MM.1S (cell line): ENCODE measurements around the gene PCDH9.
A peak's percentile ranks its signal among the peaks of the same experiment; 100 is the strongest.

Experiments
- DNase-seq: peaks from one replicate; pipeline ENCODE4 v3.0.0-alpha.2; 2015
- H2AFZ ChIP-seq: fragments of 300-600 bp; sonication (generic); 2 replicates; pipeline ENCODE4 v1.6.0; 2016; ENCODE audit warnings: antibody characterized with exemption, low read length
- H3F3A ChIP-seq: fragments of 300-600 bp; sonication (generic); 2 replicates; pipeline ENCODE4 v1.6.1; 2016; ENCODE audit warnings: mild to moderate bottlenecking, antibody characterized with exemption, low read length, moderate library complexity, mixed read lengths; ENCODE audit not compliant: insufficient read depth
- H3K27ac ChIP-seq: fragments of 300-600 bp; sonication (generic); 2 replicates; pipeline ENCODE4 v1.5.1; 2016; ENCODE audit warnings: mild to moderate bottlenecking, low read length
- H3K27me3 ChIP-seq: fragments of 300-600 bp; sonication (generic); replicated peaks from 2 replicates; pipeline ENCODE4 v1.6.0; 2016; ENCODE audit warnings: low read length; ENCODE audit not compliant: insufficient read depth
- H3K36me3 ChIP-seq: fragments of 300-600 bp; sonication (generic); replicated peaks from 2 replicates; pipeline ENCODE4 v1.6.1; 2016; ENCODE audit warnings: mild to moderate bottlenecking, low read length, mixed read lengths; ENCODE audit not compliant: insufficient read depth
- H3K4me1 ChIP-seq: fragments of 300-600 bp; sonication (generic); 2 replicates; pipeline ENCODE4 v1.6.1; 2016; ENCODE audit warnings: low read length, mixed read lengths
- H3K4me2 ChIP-seq: fragments of 300-600 bp; sonication (generic); 2 replicates; pipeline ENCODE4 v1.6.0; 2016; ENCODE audit warnings: low read depth, low read length
- H3K4me3 ChIP-seq: fragments of 300-600 bp; sonication (generic); 2 replicates; pipeline ENCODE4 v1.5.1; 2016; ENCODE audit warnings: low read length, mixed read lengths
- H3K79me2 ChIP-seq: fragments of 300-600 bp; sonication (generic); 2 replicates; pipeline ENCODE4 v1.6.1; 2016; ENCODE audit warnings: mixed run types, low read length, mixed read lengths
- H3K9ac ChIP-seq: fragments of 300-600 bp; sonication (generic); 2 replicates; pipeline ENCODE4 v1.6.1; 2016; ENCODE audit warnings: low read length, mixed read lengths
- H3K9me2 ChIP-seq: fragments of 300-600 bp; sonication (generic); replicated peaks from 2 replicates; pipeline ENCODE4 v1.6.1; 2016; ENCODE audit warnings: mild to moderate bottlenecking, low read length, mixed read lengths; ENCODE audit not compliant: insufficient read depth
- H3K9me3 ChIP-seq: fragments of 300-600 bp; sonication (generic); replicated peaks from 2 replicates; pipeline ENCODE4 v1.6.1; 2016; ENCODE audit warnings: mild to moderate bottlenecking, low read length, mixed read lengths; ENCODE audit not compliant: insufficient read depth
- H4K20me1 ChIP-seq: fragments of 300-600 bp; sonication (generic); 2 replicates; pipeline ENCODE4 v1.6.1; 2016; ENCODE audit warnings: mild to moderate bottlenecking, low read length, moderate library complexity, mixed read lengths; ENCODE audit not compliant: insufficient read depth
- CTCF ChIP-seq: fragments of 300-600 bp; sonication (generic); IDR thresholded peaks from 2 replicates; pipeline ENCODE4 v1.5.1; 2016; ENCODE audit warnings: antibody characterized with exemption, low read length, mixed read lengths
- EZH2 ChIP-seq: fragments of 300-600 bp; sonication (generic); optimal IDR thresholded peaks from 2 replicates; pipeline ENCODE3; 2017; ENCODE audit warnings: low read depth, mild to moderate bottlenecking, antibody characterized with exemption, low read length, mixed read lengths
- EZH2phosphoT487 ChIP-seq: fragments of 300-600 bp; sonication (generic); IDR thresholded peaks from 2 replicates; pipeline ENCODE4 v1.6.1; 2018; ENCODE audit warnings: antibody characterized with exemption, low read length

Gene PCDH9

GRCh38 chr13:67231289-67232000 lies 1.3 kb upstream of the PCDH9 start:
- H3K4me1 ChIP-seq = no peaks in the 10 kb centered on the region
- no peaks in the 10 kb centered on the region for H3K9me3 ChIP-seq
- peak overlapping the region; percentile 60; the same call in 1 of the 2 replicates for H3K9ac ChIP-seq
- no peaks in the 10 kb centered on the region for H3K36me3 ChIP-seq
- no peaks in the 10 kb centered on the region for H3K9me2 ChIP-seq
- peak overlapping the region; percentile 45 for H2AFZ ChIP-seq
- no peaks in the 10 kb centered on the region for H4K20me1 ChIP-seq
- H3K4me2 ChIP-seq = peak overlapping the region; percentile 68; the same call in 1 of the 2 replicates
- no peaks in the 10 kb centered on the region for H3K79me2 ChIP-seq
- no peaks in the 10 kb centered on the region for H3F3A ChIP-seq
- no peak overlapping the region for H3K27ac ChIP-seq
- H3K27me3 ChIP-seq = no peaks in the 10 kb centered on the region
- no peak for DNase-seq
- TF ChIP-seq EZH2phosphoT487 = no peak
- TF ChIP-seq EZH2 = no peak
- no peak for TF ChIP-seq CTCF
- peak overlapping the region; percentile 64 for H3K4me3 ChIP-seq

- Histone ChIP-seq H3K36me3 (no peaks in the 10 kb centered on the region), H3K79me2 (no peaks in the 10 kb centered on the region), H3K4me3 (peak overlapping the region; percentile 71), H3K9me3 (no peaks in the 10 kb centered on the region), H3K4me2 (peak overlapping the region; percentile 68; the same call in 1 of the 2 replicates), H3K27me3 (no peaks in the 10 kb centered on the region), H3K4me1 (no peaks in the 10 kb centered on the region), H2AFZ (peak overlapping the region; percentile 45), H4K20me1 (no peaks in the 10 kb centered on the region), H3F3A (no peaks in the 10 kb centered on the region), H3K9me2 (no peaks in the 10 kb centered on the region), H3K9ac (peak overlapping the region; percentile 60), H3K27ac (peak overlapping the region; percentile 25; the same call in 1 of the 2 replicates)
- DNase-seq = peak; percentile 88
- TF ChIP-seq EZH2phosphoT487 (no peak), EZH2 (no peak), CTCF (no peak)
Observed at GRCh38 chr13:67230404-67231288, 510 bp upstream of the PCDH9 start.

GRCh38 chr13:67228916-67229315 lies 1.2 kb downstream of the PCDH9 start:
- Histone ChIP-seq H3K9me2 (no peaks in the 10 kb centered on the region), H3K79me2 (no peaks in the 10 kb centered on the region), H3K9me3 (no peaks in the 10 kb centered on the region), H3K27me3 (no peaks in the 10 kb centered on the region), H3K27ac (no peak overlapping the region), H3K4me3 (peak overlapping the region; percentile 71), H3F3A (no peaks in the 10 kb centered on the region), H4K20me1 (no peaks in the 10 kb centered on the region), H3K36me3 (no peaks in the 10 kb centered on the region), H2AFZ (peak overlapping the region; percentile 27; the same call in 1 of the 2 replicates), H3K9ac (no peak overlapping the region), H3K4me1 (0 out of 2 replicates have a peak, but pooled peaks cover 5% of the 10 kb centered on the region), H3K4me2 (peak overlapping the region; percentile 83; the same call in 1 of the 2 replicates)
- no peak for TF ChIP-seq EZH2
- TF ChIP-seq EZH2phosphoT487 = no peak
- no peak for TF ChIP-seq CTCF
- no peak for DNase-seq
